K562 (cell line): ENCODE data around the gene STXBP6. TPM values are rescaled to one million over a fixed set of nuclear protein-coding genes. Genes with fewer than 3 reads are reported as not detected.

Source experiments
- HMGN3 ChIP-seq: IDR thresholded peaks from 2 replicates; pipeline ENCODE4 v1.6.1; 2011; ENCODE audit warnings: borderline replicate concordance, low read depth, mild to moderate bottlenecking, mixed read lengths, low read length; ENCODE audit not compliant: insufficient read length; ENCODE audit errors: extremely low read depth
- MLX ChIP-seq, 2 experiments: fragments of 450-650 bp in 1 of 2; sonication (generic) in 1 of 2; formaldehyde crosslinking; conservative IDR thresholded peaks; 2 replicates each; pipeline versions ENCODE4 v1.4.0 to v1.8.1; 2020 to 2022; ENCODE audit warnings: mild to moderate bottlenecking in 1 of 2, missing genetic modification reagents in 1 of 2
- PURB ChIP-seq: sonication (generic); formaldehyde crosslinking; IDR thresholded peaks from 2 replicates; pipeline ENCODE4 v1.9.0; 2021; ENCODE audit warnings: low read depth, mild to moderate bottlenecking, missing genetic modification reagents
- ZSCAN32 ChIP-seq: fragments of 450-650 bp; formaldehyde crosslinking; IDR thresholded peaks from 2 replicates; pipeline ENCODE4 v1.4.0; 2020; ENCODE audit warnings: mild to moderate bottlenecking, moderate library complexity
- polyA plus RNA-seq, 8 experiments: library from polyadenylated mRNA; depleted of rRNA in 4 of 8; stranded (reverse) in 5 of 8; unstranded in 3 of 8; fragments of >200 nt; fragmentation: Nextera tagmentation in 2 of 8; fragmentation: Illumina TruSeq in 1 of 8; extraction: Ambion mirVana in 2 of 8; extraction: Trizol in 1 of 8; gene quantifications; 2 replicates each; pipeline versions ENCODE4 v1.2.1 to v1.2.3, GENCODE V29; 2011 to 2014; ENCODE audit warnings: inconsistent platforms in 1 of 8, missing spikeins in 1 of 8
- total RNA-seq, 7 experiments: library from RNA; depleted of rRNA in 6 of 7; stranded (reverse); fragments of >200 nt in 6 of 7; fragmentation: Illumina TruSeq in 2 of 7; extraction: Trizol in 2 of 7; gene quantifications; 2 replicates each; pipeline versions ENCODE4 v1.2.1 to v1.2.3, GENCODE V29; 2011 to 2021; ENCODE audit warnings: low replicate concordance in 1 of 7
- TF ChIP-seq, protein P1 (sequence below): fragments of 250-450 bp; sonication (Bioruptor Pico); IDR thresholded peaks from 2 replicates; pipeline ENCODE4 v1.4.0; 2020
- TF ChIP-seq, protein P2 (sequence below): IDR thresholded peaks from 2 replicates; pipeline ENCODE4 v1.6.1; 2011; ENCODE audit warnings: borderline replicate concordance, low read depth, mild to moderate bottlenecking, moderate library complexity, low read length; ENCODE audit not compliant: insufficient read depth, poor library complexity, severe bottlenecking

Gene STXBP6
- total and polyA plus RNA-seq, 9 of the 15 experiments (the other 6 are each of a cell fraction or from before 2014, with no cell fraction given) = 0.27 to 0.89 (median 0.59) TPM

GRCh38 chr14:24806061-24806678, 243.8 kb downstream of the STXBP6 start (continued):
- TF ChIP-seq, protein P1, sequence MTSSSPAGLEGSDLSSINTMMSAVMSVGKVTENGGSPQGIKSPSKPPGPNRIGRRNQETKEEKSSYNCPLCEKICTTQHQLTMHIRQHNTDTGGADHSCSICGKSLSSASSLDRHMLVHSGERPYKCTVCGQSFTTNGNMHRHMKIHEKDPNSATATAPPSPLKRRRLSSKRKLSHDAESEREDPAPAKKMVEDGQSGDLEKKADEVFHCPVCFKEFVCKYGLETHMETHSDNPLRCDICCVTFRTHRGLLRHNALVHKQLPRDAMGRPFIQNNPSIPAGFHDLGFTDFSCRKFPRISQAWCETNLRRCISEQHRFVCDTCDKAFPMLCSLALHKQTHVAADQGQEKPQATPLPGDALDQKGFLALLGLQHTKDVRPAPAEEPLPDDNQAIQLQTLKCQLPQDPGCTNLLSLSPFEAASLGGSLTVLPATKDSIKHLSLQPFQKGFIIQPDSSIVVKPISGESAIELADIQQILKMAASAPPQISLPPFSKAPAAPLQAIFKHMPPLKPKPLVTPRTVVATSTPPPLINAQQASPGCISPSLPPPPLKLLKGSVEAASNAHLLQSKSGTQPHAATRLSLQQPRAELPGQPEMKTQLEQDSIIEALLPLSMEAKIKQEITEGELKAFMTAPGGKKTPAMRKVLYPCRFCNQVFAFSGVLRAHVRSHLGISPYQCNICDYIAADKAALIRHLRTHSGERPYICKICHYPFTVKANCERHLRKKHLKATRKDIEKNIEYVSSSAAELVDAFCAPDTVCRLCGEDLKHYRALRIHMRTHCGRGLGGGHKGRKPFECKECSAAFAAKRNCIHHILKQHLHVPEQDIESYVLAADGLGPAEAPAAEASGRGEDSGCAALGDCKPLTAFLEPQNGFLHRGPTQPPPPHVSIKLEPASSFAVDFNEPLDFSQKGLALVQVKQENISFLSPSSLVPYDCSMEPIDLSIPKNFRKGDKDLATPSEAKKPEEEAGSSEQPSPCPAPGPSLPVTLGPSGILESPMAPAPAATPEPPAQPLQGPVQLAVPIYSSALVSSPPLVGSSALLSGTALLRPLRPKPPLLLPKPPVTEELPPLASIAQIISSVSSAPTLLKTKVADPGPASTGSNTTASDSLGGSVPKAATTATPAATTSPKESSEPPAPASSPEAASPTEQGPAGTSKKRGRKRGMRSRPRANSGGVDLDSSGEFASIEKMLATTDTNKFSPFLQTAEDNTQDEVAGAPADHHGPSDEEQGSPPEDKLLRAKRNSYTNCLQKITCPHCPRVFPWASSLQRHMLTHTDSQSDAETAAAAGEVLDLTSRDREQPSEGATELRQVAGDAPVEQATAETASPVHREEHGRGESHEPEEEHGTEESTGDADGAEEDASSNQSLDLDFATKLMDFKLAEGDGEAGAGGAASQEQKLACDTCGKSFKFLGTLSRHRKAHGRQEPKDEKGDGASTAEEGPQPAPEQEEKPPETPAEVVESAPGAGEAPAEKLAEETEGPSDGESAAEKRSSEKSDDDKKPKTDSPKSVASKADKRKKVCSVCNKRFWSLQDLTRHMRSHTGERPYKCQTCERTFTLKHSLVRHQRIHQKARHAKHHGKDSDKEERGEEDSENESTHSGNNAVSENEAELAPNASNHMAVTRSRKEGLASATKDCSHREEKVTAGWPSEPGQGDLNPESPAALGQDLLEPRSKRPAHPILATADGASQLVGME (CRISPR knock-in tag) = no peak
- TF ChIP-seq HMGN3 (no peak), ZSCAN32 (CRISPR knock-in tag) (no peak), PURB (CRISPR knock-in tag) (no peak), MLX (CRISPR knock-in tag; conservative IDR thresholded peaks at IDR 0.05) (no peak)
- TF ChIP-seq, protein P2, sequence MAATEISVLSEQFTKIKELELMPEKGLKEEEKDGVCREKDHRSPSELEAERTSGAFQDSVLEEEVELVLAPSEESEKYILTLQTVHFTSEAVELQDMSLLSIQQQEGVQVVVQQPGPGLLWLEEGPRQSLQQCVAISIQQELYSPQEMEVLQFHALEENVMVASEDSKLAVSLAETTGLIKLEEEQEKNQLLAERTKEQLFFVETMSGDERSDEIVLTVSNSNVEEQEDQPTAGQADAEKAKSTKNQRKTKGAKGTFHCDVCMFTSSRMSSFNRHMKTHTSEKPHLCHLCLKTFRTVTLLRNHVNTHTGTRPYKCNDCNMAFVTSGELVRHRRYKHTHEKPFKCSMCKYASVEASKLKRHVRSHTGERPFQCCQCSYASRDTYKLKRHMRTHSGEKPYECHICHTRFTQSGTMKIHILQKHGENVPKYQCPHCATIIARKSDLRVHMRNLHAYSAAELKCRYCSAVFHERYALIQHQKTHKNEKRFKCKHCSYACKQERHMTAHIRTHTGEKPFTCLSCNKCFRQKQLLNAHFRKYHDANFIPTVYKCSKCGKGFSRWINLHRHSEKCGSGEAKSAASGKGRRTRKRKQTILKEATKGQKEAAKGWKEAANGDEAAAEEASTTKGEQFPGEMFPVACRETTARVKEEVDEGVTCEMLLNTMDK = peak; percentile 17
- TF ChIP-seq, all 486 proteins: peak for 6
